Sciatic nerve (tissue), 2 donors: ENCODE data around the gene HSF4. TPM values are rescaled to one million over a fixed set of nuclear protein-coding genes. Genes with fewer than 3 reads are reported as not detected.

Experiments
- ATAC-seq: fragments of 200-7000 bp; cut with Tn5 transposase; one replicate; pipeline ENCODE4 v1.9.1; 2020; ENCODE audit warnings: mild to moderate bottlenecking, moderate library complexity
- DNase-seq: peaks from one replicate; pipeline ENCODE4 v3.0.0-alpha.2; 2020; ENCODE audit warnings: low spot score
- intact Hi-C: fragments of 100-400 bp; cut with DNase I; formaldehyde crosslinking; loops from one replicate; pipeline ENCODE4 v1.14.2; 2022
- total RNA-seq: library from RNA; stranded (reverse); fragmentation: NEBNext Ultra II Directional; extraction: Animal tissue kit (Norgen Biotek cat#: 25700); gene quantifications from one replicate; pipeline ENCODE4 v1.2.1, GENCODE V29; 2021
- donor health status: DM: no; HTN: no; CAD: no.
- donor health status: DM: no; HTN: no; CAD: no.

HSF4 gene
- total RNA-seq, 1 donor from 2014 or later: 123 TPM

- ATAC-seq (no peak), DNase-seq (no peak)
- intact Hi-C loops: no loop called here
These were observed 15.6 kb downstream of the HSF4 start for GRCh38 chr16:67180166-67180565.

- ATAC-seq: no peak
- intact Hi-C loops: no loop called here
- DNase-seq: no peak
These were observed 16.8 kb downstream of the HSF4 start for GRCh38 chr16:67181346-67181745.

GRCh38 chr16:67182288-67182687, 17.7 kb downstream of the HSF4 start:
- DNase-seq: no peak
- ATAC-seq: no peak
- intact Hi-C loops: no loop called here

GRCh38 chr16:67183284-67183626, 18.7 kb downstream of the HSF4 start:
- DNase-seq (no peak), ATAC-seq (no peak)
- intact Hi-C loops: no loop called here

GRCh38 chr16:67183627-67184452, 19.3 kb downstream of the HSF4 start, which contains the start of gene MATCAP1:
TSS of gene MATCAP1 (minus strand) at chr16:67183963. CDS start at chr16:67180610, 3,353 bp downstream.
- intact Hi-C loops: no loop called here

GRCh38 chr16:67184453-67184994, 20.0 kb downstream of the HSF4 start:
- no peak for ATAC-seq
- no peak for DNase-seq
- intact Hi-C loops: no loop called here

More at GRCh38 chr16:67183627-67184452, 19.3 kb downstream of the HSF4 start, which contains the start of gene MATCAP1:
- DNase-seq: peak; percentile 95
- ATAC-seq: peak; percentile 93

- intact Hi-C loops: no loop called here
- peak; percentile 97 for DNase-seq
These were observed 20.6 kb downstream of the HSF4 start for GRCh38 chr16:67184995-67185650.

GRCh38 chr16:67185651-67186134, 21.1 kb downstream of the HSF4 start:
- DNase-seq (no peak), ATAC-seq (no peak)
- intact Hi-C loops: no loop called here

More at GRCh38 chr16:67184995-67185650, 20.6 kb downstream of the HSF4 start:
- ATAC-seq: peak; percentile 65

GRCh38 chr16:67186550-67186950, 22.0 kb downstream of the HSF4 start:
- intact Hi-C loops: no loop called here
- no peak for ATAC-seq
- no peak for DNase-seq

- ATAC-seq (no peak), DNase-seq (no peak)
- intact Hi-C loops: no loop called here
These were observed 22.8 kb downstream of the HSF4 start for GRCh38 chr16:67187175-67187890.

GRCh38 chr16:67188323-67188722, 23.8 kb downstream of the HSF4 start:
- intact Hi-C loops: no loop called here
- no peak for ATAC-seq

GRCh38 chr16:67188798-67189197, 24.3 kb downstream of the HSF4 start:
- intact Hi-C loops: no loop called here
- DNase-seq: no peak
- no peak for ATAC-seq

More at GRCh38 chr16:67188323-67188722, 23.8 kb downstream of the HSF4 start:
- DNase-seq: no peak

GRCh38 chr16:67190041-67190440, 25.5 kb downstream of the HSF4 start, which contains the start of gene EXOC3L1:
TSS of gene EXOC3L1 (minus strand) at chr16:67190136. CDS start at chr16:67189676, 460 bp downstream.
- DNase-seq: no peak
- no peak for ATAC-seq
- intact Hi-C loops: no loop called here

GRCh38 chr16:67190448-67191399, 26.2 kb downstream of the HSF4 start:
- intact Hi-C loops: no loop called here
- ATAC-seq: no peak
- DNase-seq: no peak

- peak; percentile 2 for ATAC-seq
- intact Hi-C loops: no loop called here
- no peak for DNase-seq
These were observed 27.0 kb downstream of the HSF4 start for GRCh38 chr16:67191411-67191994.

GRCh38 chr16:67191995-67192681, 27.6 kb downstream of the HSF4 start, which contains the start of gene E2F4:
TSS of gene E2F4 (plus strand) at chr16:67192155. CDS start at chr16:67192228, 73 bp downstream.
- DNase-seq (peak; percentile 93), ATAC-seq (peak; percentile 95)
- intact Hi-C loops: no loop called here

GRCh38 chr16:67192781-67193361, 28.3 kb downstream of the HSF4 start:
- intact Hi-C loops: no loop called here
- ATAC-seq: no peak

More at GRCh38 chr16:67192781-67193361, 28.3 kb downstream of the HSF4 start:
- no peak for DNase-seq
